ENCODE measurements around the gene UNKL. TPM values are rescaled to one million over a fixed set of nuclear protein-coding genes. Genes with fewer than 3 reads are reported as not detected.
A peak's percentile ranks its signal among the peaks of the same experiment; 100 is the strongest.

UNKL gene
- total RNA-seq, 1 donor from 2014 or later: 26.2 TPM

GRCh38 chr16:1407753-1408152 lies 6.8 kb downstream of the UNKL start:
- TF ChIP-seq CTCF (conservative IDR thresholded peaks at IDR 0.05): no peak
- no peaks in the 10 kb centered on the region for H3K36me3 Mint-ChIP-seq (ENCODE audit: low read depth)
- H3K27ac Mint-ChIP-seq (ENCODE audit: unreplicated experiment): peak overlapping the region; percentile 78

GRCh38 chr16:1403733-1404132 lies 10.8 kb downstream of the UNKL start:
- Mint-ChIP-seq H3K27ac (ENCODE audit: unreplicated experiment) (no peak overlapping the region), H3K27me3 (ENCODE audit: low read depth) (no peaks in the 10 kb centered on the region), H3K9me3 (no peaks in the 10 kb centered on the region), H3K4me1 (peaks cover 3% of the 10 kb centered on the region), H3K36me3 (ENCODE audit: low read depth) (no peaks in the 10 kb centered on the region), H3K4me3 (no peak overlapping the region)
- no peak for DNase-seq (ENCODE audit: low read depth, low spot score)
- TF ChIP-seq CTCF (conservative IDR thresholded peaks at IDR 0.05): no peak

More at GRCh38 chr16:1407753-1408152, 6.8 kb downstream of the UNKL start:
- DNase-seq (ENCODE audit: low read depth, low spot score): no peak
- peak overlapping the region; percentile 87 for H3K4me3 Mint-ChIP-seq
- no peaks in the 10 kb centered on the region for H3K27me3 Mint-ChIP-seq (ENCODE audit: low read depth)
- H3K9me3 Mint-ChIP-seq: no peaks in the 10 kb centered on the region
- peaks cover 9% of the 10 kb centered on the region for H3K4me1 Mint-ChIP-seq

GRCh38 chr16:1403036-1403435 lies 11.5 kb downstream of the UNKL start:
- H3K27me3 Mint-ChIP-seq (ENCODE audit: low read depth): no peaks in the 10 kb centered on the region
- H3K27ac Mint-ChIP-seq (ENCODE audit: unreplicated experiment): no peak overlapping the region
- H3K36me3 Mint-ChIP-seq (ENCODE audit: low read depth): no peaks in the 10 kb centered on the region
- H3K4me1 Mint-ChIP-seq: peaks cover 3% of the 10 kb centered on the region
- H3K4me3 Mint-ChIP-seq: no peak overlapping the region
- DNase-seq (ENCODE audit: low read depth, low spot score): no peak
- H3K9me3 Mint-ChIP-seq: no peaks in the 10 kb centered on the region
- TF ChIP-seq CTCF (conservative IDR thresholded peaks at IDR 0.05): no peak

- no peaks in the 10 kb centered on the region for H3K4me1 Mint-ChIP-seq
These were observed 12.7 kb downstream of the UNKL start for GRCh38 chr16:1401758-1402154.

GRCh38 chr16:1401061-1401757 lies 13.3 kb downstream of the UNKL start:
- H3K4me3 Mint-ChIP-seq: no peak overlapping the region
- DNase-seq (ENCODE audit: low read depth, low spot score): no peak
- H3K4me1 Mint-ChIP-seq: no peaks in the 10 kb centered on the region
- no peak overlapping the region for H3K27ac Mint-ChIP-seq (ENCODE audit: unreplicated experiment)
- no peaks in the 10 kb centered on the region for H3K36me3 Mint-ChIP-seq (ENCODE audit: low read depth)
- no peaks in the 10 kb centered on the region for H3K9me3 Mint-ChIP-seq
- H3K27me3 Mint-ChIP-seq (ENCODE audit: low read depth): no peaks in the 10 kb centered on the region
- no peak for TF ChIP-seq CTCF (conservative IDR thresholded peaks at IDR 0.05)

More at GRCh38 chr16:1401758-1402154, 12.7 kb downstream of the UNKL start:
- DNase-seq (ENCODE audit: low read depth, low spot score): no peak
- Mint-ChIP-seq H3K4me3 (no peak overlapping the region), H3K27ac (ENCODE audit: unreplicated experiment) (no peak overlapping the region), H3K36me3 (ENCODE audit: low read depth) (no peaks in the 10 kb centered on the region), H3K9me3 (no peaks in the 10 kb centered on the region), H3K27me3 (ENCODE audit: low read depth) (no peaks in the 10 kb centered on the region)
- TF ChIP-seq CTCF (conservative IDR thresholded peaks at IDR 0.05): no peak
